Activated CD4-positive, alpha-beta T cell treated with anti-CD3 and anti-CD28 coated beads, Interleukin-2, Interleukin-6, amounts not matched to agents 100 ng/mL and 50 ng/mL, durations not matched to agents 16 hours and 8 hours (primary cell): ENCODE results near the gene HOXD1.

Source experiments
- DNase-seq: peaks from one replicate; pipeline ENCODE4 v3.0.0-alpha.2; 2020

Gene HOXD1

DNA sequence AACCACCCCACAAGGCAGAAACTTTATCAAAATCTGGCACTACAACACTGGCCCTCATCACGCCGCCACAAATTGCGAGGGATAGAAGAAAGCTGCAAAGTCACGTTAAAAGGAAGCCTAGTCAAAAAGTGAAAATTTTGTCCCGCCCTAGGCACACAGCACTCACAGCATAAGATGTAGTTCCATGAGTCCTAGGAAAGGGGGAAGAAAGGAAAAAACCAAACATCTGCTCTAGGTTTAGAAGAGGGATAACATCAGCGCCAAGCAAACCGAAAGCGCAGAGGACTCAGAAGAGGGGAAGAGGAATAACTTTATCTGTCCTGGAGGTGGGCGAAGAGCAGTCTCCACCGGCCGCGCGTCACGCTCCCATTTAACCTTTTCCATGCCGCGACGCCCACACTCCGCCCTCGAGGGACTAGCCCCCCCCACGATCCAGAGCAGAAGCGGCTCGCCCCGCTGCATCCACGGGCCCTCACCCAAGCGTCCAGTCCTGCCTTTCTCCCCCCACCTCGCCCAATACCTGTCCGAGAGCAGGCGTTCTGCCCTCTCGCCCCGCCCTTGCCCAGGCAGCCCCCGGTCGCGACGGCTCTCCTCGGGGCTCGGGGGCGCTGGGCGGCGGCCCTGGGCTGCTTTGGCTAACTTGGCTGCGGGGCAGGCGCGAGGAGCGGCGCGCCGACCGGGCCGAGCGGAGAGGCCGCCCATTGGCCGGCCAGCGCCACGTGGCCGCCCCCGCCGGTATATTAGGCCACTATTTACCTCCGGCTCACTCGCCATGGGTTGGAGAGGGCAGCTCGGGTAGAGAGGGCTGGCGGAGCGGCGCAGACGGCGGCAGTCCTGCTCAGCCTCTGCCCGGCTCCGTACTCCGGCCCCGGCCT lies at the start of gene HOXD1:
Gene HOXD1, plus strand, starts transcription at position 770 of the 875 bp plus-strand sequence. CDS start 134 bp downstream, outside the sequence.
- no peak for DNase-seq

- DNase-seq, result no peak
These were observed 49.4 kb upstream of the HOXD1 start for GRCh38 chr2:176138923-176139660.

- no peak for DNase-seq
These were observed 48.6 kb upstream of the HOXD1 start for GRCh38 chr2:176139661-176140512.

DNA sequence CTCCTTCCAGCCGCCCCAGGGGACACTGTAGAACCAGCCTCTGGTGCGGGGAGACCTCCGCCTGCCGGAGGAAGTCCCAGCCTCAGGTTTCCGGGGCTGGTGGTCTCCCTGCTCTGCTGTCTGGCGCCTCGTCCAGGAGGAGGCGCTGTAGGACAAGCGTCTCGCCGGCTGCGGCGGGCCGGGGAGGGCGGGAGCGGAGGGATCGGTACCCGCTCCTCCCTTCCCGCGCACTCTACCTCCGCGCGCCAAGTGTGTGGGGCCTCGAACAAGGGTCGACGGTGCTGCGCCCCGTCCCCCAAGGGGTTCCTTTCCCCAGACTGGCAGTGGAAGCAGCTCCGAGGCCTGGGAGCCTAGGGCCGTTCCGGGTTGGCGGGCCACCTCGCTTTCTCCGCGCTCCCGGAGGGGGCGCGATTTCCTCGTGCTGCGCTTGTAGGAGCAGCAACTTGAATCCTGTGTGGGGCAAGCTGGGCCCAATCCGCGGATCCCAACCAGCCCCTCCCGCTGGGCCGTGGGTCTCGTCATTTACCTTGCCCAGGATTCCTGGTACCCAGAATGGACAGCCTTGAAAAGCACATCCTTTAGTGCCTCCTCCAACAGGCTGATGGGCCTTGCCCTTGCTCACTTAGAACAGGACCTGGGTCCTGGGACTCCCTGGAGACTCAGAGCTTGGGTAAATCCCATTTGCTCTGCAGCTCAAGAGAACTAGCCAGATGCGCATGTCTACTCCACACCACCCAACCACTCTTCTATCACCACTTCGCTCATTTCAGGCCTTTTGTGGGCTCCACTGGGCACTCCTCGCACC lies 47.8 kb upstream of the HOXD1 start:
- peak; percentile 76 for DNase-seq

- DNase-seq, result no peak
These were observed 46.2 kb upstream of the HOXD1 start for GRCh38 chr2:176142281-176142680.

GRCh38 chr2:176145085-176145969 lies 43.1 kb upstream of the HOXD1 start:
- no peak for DNase-seq

- DNase-seq, result no peak
These were observed 42.4 kb upstream of the HOXD1 start for GRCh38 chr2:176146101-176146500.

DNA sequence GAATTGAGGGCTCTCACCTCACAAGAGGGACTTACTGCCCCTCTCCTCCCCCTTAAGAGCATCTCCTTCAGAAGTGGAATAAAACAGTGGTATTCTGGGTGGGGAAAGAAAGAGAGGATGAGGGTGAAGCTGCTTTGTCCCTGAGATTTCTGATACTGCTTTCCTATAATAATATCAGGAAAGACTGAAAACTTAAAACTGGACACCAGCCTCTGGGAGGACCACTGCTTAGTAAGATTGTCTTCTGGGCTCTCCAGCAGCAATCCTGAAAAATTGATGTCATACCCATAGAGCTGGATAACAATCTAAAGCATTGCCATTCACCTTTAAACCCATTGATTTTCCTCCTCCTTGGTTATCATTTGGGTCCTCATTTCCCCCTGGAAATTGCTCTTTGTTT lies 41.8 kb upstream of the HOXD1 start:
- no peak for DNase-seq

DNA sequence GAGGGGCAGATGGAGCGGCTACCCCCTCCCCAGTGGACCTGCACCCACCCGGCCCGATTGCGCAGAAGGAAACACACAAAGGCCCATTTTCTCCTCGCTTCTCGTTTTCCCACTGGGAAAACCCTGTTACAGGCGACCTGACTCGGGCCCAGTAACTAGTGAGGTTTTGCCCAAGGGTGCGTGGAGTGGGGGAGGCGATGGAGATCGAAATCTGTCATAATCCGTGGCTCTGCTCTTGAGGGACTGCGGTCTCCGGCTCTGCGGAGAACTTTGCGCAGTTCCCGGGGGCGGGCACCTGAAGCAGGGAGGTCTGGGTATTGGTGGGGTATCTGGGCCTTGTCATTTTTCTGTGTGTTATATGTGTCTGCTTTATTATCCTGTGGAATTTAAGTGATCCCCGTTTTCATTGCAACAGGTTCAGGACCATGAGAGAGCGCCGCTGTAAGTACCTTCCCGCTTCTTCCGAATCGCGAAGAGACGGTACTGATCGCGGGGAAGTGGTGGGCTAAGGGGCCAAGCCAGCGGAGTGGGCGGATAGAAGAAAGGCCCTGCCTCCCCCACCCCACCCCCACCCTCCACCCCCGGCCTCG lies 41.2 kb upstream of the HOXD1 start:
- DNase-seq, result no peak

DNA sequence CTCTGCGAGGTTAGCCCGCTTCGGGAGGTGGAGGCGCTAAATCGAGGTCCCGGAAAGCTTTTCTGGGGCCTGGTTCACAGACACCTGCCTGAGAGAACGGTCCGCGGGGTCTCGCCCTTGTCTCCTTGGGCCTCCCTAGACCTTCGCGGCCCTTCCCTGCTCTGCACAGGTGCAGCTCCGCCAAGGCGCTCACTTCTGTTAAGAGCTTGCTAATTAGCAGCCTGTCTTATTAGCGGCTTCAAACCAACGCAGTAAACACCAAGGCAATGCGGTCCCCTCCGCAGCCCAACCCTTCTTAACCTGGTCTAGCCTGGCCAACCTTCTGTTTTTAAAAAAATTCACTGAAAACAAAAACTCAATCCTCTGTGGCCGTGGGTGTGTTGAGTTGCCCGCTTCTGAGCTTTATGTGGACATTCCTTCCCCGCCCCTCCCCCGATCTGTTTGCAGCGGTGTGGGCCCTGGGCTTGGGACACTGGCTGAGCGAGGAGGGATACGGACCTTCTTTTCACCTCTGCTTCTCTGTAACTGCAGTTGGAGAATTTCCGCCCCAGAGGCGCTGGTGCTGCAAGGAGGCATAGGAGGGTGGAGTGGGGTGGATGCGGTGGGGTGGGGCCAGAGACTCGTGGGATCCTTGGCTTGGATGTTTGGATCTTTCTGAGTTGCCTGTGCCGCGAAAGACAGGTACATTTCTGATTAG lies 40.5 kb upstream of the HOXD1 start:
- DNase-seq, result no peak

GRCh38 chr2:176148751-176149421 lies 39.6 kb upstream of the HOXD1 start:
- DNase-seq, result no peak

GRCh38 chr2:176149481-176149938 lies 39.0 kb upstream of the HOXD1 start:
- DNase-seq, result no peak

DNA sequence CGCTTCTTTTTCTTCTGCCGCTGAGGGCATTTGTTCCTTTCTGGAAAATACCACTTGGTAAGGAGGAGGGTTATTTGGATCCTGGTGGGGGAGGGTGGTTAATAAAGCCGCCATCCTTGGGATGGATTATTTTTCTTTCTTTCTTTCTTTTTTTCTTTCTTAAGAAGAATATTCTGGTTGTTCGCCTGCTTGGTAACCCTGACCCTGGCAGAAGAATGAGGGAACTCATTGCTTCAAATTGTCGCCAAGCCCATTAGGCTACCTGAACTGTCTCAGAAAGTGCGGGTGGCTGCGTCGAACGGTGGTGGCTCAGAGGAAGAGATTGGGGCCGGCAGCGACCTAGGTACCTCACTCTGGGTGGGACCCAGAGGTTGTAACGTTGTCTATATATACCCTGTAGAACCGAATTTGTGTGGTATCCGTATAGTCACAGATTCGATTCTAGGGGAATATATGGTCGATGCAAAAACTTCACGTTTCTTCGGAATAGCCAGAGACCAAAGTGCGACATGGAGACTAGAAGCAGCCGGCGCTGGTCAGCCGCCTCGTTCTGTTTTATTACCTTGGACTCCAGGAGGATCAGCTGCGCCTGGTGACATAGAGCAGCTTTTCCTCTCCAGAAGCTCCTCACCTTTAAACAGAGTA lies 38.4 kb upstream of the HOXD1 start:
- DNase-seq, result no peak

- DNase-seq, result no peak
These were observed 37.7 kb upstream of the HOXD1 start for GRCh38 chr2:176150584-176151441.

DNA sequence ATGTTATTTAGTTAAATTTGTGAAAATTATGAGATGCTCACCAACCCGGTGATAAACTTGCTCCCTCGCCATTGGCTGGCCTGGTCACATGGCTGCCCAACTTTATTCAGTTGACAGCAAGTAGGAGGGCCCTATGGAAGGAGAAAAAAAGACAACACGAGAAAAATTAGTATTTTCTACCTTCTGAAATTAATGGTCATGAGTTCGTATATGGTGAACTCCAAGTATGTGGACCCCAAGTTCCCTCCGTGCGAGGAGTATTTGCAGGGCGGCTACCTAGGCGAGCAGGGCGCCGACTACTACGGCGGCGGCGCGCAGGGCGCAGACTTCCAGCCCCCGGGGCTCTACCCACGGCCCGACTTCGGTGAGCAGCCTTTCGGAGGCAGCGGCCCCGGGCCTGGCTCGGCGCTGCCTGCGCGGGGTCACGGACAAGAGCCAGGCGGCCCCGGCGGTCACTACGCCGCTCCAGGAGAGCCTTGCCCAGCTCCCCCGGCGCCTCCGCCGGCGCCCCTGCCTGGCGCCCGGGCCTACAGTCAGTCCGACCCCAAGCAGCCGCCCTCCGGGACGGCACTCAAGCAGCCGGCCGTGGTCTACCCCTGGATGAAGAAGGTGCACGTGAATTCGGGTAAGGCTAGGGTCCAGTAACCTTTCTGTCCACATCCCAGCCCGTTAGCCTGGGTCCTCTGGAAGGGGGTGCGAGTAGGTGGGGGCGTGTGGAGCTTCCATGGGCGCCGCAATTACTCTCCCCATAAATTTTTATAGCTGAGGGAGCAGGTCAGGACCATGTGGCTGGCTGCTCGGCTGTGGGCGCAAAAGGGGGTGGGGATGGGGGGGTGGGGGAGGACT lies 36.8 kb upstream of the HOXD1 start, which contains the start of gene HOXD4:
Gene HOXD4, plus strand, starts transcription at position 109 of the 846 bp plus-strand sequence. Its CDS starts 84 bp downstream, at position 193.
- DNase-seq, result no peak

GRCh38 chr2:176152350-176153181 lies 35.9 kb upstream of the HOXD1 start:
- DNase-seq, result no peak
